T-helper 9 cell (primary cell): ENCODE measurements around the gene TP53INP2.
"Not testable (repeated sequence)": the region's sequence is repeated elsewhere in the genome, so short reads cannot be mapped to it uniquely, and the experiment has no call there.

Experiments
- DNase-seq: peaks from one replicate; pipeline ENCODE4 v3.0.0-alpha.2; 2020

Gene TP53INP2

DNA sequence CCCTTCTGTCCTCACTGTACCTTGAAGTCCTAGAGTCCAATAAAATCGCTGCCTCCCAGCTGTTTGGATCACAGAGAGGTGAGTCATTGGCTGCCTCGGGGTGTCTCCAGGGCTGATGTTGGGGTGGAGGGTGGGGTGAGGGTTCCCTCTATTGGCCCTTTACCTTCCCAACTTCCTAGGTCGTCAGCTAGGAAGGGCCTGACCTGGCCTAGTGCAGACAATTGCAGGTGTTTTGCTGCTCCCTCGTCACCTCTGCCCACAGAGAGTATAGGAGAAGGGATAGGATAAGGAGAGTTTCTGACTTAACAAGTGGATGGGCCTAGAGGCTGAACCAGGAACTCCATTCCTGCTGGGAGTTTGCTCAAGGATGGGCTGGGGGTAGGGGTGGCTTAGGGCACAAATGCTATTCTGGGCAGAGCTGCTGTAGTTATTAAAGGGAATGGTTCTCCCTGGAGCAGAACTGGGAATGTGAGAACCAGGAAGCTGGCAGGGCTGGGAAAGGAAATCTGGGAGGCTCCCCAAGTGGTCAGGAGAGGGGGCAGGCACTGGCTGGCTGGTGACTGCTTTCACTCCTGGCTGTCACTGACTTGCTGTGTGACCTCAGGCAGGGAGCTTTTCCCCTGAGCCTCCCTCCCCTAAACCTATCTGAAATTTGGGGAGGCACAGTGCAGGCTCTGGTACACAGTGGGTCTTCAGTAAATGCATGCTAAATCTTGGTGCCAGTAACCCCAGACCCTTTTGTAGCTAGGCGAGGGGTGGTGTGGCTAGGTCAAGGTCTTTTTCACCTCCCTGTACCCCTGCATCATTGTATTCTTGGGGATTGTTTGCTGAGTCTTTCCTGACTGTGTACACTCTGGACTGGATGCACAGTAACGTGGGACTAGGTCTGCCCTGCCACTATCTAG is 1.5 kb downstream of the TP53INP2 start:
- DNase-seq, result no peak

DNA sequence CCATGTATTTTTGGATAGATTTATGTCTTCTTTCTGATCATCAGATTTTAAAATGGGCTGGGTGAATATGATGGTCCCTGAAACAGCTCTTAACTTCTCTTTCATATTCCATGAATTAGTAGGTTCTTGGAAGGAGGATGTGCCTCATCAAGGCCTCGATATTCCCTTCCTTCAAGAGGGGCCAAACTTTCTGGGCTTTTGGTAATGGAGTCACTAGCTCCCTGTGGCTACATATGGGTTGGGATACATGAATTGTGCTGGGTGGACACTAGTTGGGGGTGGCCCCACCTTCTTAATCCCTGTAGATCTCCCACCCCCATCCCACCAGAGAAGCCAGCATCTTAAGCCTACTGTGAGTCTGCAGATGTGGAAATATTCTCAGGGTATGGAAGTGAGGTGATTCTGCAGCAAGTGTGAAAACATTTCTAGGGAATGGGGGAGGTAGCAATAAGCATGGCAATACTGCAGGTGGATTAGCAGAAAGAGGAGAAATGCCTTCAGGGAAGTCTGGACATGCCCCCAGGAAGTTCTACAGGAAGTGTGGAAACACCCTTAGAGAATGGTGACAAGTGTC is 2.2 kb downstream of the TP53INP2 start:
- DNase-seq, result no peak

GRCh38 chr20:34706912-34707784 is 3.0 kb downstream of the TP53INP2 start:
- no peak for DNase-seq

GRCh38 chr20:34708621-34709043 is 4.5 kb downstream of the TP53INP2 start:
- DNase-seq, result peak; percentile 36

- DNase-seq, result peak; percentile 80
These were observed 5.1 kb downstream of the TP53INP2 start for GRCh38 chr20:34709044-34709830.

DNA sequence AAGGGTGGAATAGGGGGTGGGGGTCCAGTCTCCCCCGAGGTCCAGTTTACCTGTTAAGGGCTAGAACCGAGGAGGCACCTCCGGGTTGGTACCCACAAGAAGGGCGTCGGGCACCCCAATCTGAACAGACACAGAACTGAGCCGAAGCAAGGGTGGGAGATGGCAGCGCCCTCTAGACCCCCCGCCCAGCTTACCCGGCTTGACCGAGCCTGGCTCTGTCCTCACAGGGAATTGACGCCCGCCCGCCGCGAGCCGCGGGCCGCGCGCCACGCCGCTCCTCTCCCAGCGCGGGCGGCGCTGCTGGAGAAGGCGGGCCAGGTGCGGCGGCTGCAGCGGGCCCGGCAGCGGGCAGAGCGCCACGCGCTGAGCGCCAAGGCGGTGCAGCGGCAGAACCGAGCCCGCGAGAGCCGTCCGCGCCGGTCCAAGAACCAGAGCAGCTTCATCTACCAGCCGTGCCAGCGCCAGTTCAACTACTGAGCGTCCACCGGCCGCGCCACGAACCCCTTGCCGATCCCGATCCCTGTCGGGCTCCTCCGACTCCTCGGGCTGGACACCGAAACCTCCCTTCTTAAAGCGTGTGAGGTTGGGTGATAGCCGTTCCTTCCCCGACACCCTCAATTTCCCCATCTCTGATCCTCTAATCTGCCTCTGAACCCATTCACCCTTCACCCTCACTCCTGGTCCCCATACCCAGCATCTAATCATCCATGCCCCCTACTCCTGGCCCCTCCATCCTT is 5.9 kb downstream of the TP53INP2 start:
- no peak for DNase-seq

GRCh38 chr20:34710568-34710839 is 6.4 kb downstream of the TP53INP2 start:
- no peak for DNase-seq

DNA sequence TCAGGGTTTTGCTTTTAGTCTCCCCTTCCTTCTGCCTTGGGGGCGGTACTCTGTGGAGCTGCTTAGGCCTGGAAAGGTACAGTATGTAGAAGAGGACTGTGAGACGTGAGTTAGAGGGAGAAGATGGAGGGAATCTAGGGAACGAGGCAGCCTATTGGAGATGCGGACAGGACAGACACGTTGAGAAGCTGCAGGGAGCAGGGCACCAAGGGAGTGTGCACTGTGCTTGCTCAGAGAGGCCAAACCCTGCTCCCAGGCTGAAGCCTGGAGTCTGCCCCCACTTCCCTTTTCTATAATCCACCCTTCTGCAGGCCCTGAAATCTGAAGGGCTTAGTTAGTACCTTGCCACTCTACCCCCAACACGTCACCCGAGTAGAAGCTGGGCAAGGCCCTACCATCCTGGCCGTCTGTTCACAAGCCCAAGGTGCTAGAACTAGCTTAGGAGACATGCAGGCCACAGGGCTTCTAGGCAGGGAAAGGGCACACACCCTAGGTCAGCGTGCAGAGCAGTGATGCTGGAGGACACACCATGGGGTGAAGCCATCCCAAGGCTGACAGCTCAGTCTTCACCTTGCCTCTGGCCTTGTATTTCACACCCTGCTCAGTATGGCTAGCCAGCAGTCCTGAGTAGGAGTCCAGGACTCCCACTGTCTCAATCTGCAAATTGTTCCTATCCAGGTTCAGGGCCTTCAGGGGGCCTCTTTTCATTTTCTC is 6.9 kb downstream of the TP53INP2 start:
- DNase-seq, result no peak

- DNase-seq, result no peak
These were observed 7.8 kb downstream of the TP53INP2 start for GRCh38 chr20:34711813-34712430.

DNA sequence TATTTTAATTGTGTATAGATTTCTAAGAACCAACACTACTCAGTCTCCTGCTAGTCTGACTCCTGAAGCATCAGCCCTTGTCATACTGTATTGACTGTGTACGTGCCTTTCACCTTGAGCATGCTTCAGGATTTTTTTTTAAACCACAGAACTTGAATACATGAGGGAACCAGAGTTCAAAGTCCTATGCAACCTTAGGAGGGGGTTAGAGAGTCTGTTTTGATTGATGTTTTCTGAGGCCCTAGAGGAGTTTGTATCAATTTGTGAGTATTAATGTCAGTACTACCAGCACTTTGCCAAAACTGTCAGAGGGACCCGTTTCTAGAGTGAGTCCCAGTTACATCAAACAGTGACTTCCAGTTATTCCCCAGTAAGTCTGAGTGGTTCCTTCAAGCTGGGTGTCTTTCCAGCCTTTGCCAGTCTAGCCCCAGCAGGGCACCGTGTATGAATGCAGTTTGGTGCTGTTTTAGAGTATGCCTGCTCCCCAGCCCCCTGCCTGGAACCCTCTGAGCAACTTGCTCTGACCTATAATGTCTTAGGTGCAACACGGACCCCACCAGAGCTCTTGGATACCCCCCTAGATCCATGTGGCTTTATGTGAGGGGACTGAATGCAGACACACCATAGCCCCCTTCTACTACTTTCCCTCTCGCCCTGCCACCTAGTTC is 8.5 kb downstream of the TP53INP2 start:
- DNase-seq, result no peak

DNA sequence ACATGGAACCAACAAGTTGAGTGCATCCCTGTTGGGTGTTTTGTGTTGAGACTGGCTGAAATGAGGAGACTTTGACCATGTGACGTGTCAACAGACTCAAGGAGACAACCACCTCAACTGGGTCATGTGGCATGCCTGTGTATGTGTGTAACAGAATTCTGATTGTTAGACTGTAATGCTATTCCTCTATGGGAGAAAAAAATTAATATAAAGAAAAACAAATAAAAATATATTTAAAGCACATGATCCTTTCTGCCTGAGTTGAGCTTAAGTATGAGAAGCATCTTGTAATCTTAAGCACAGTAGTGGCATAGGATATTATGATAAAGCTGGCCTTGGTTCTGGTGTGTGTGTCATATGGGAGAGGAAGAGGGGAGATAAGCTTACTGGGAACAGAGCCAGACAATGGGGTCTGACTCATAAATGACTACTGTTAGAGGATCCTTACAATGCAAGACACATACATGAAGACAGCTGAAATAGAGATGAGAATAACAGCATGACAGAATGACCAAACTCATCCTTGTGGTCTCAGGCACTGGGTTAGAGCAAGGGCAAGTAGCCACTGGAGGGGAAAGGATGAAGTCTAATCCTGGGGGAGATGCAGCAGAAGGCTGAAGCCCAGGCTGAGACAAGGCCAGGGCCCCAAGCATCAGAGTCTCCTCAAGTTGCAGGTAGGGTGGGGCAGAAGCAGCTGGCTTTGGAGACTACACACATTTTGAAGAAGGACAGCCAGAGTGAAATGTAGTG is 9.2 kb downstream of the TP53INP2 start:
- no peak for DNase-seq

DNA sequence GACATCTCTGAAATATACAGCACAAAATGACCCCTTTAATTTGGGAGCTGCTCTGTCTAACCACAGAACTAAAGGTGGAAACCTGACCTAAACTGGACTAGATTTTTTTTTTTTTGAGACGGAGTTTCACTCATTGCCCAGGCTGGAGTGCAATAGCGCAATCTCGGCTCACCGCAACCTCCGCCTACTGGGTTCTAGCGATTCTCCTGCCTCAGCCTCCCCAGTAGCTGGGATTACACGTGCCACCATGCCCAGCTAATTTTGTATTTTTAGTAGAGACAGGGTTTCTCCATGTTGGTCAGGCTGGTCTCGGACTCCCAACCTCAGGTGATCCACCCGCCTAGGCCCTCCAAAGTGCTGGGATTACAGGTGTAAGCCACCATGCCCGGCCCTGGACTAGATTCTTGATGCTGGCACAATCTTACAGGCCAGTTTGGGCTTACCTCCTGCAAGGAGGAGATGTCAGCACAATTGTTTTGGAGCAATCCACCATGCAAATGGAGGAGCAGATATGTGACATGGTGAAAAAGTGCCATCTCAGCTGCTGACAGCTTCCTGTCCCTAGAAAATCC is 9.9 kb downstream of the TP53INP2 start:
- not testable (repeated sequence) for DNase-seq

GRCh38 chr20:34715384-34715783 is 11.2 kb downstream of the TP53INP2 start:
- no peak for DNase-seq

GRCh38 chr20:34716921-34717229 is 12.7 kb downstream of the TP53INP2 start:
- no peak for DNase-seq

GRCh38 chr20:34717230-34718095 is 13.3 kb downstream of the TP53INP2 start:
- no peak for DNase-seq

GRCh38 chr20:34719242-34720017 is 15.3 kb downstream of the TP53INP2 start:
- DNase-seq, result not testable (repeated sequence)

- DNase-seq, result no peak
These were observed 16.1 kb downstream of the TP53INP2 start for GRCh38 chr20:34720266-34720665.
